SJCRH30 (cell line): ENCODE results near the gene THSD4. TPM values are rescaled to one million over a fixed set of nuclear protein-coding genes. Genes with fewer than 3 reads are reported as not detected.

Experiments used
- DNase-seq, 2 experiments: peaks; one replicate each; pipeline ENCODE4 v3.0.0-alpha.2; 2015 to 2020
- H3K27ac ChIP-seq: fragments of 250-450 bp; sonication (Bioruptor Pico); 2 replicates; pipeline ENCODE4 v1.5.1; 2020; ENCODE audit warnings: mild to moderate bottlenecking, moderate library complexity
- H3K27me3 ChIP-seq: fragments of 250-450 bp; sonication (Bioruptor Pico); 2 replicates; pipeline ENCODE4 v1.5.1; 2020; ENCODE audit warnings: mild to moderate bottlenecking, moderate library complexity
- H3K36me3 ChIP-seq: fragments of 250-450 bp; sonication (Bioruptor Pico); 2 replicates; pipeline ENCODE4 v1.5.1; 2020; ENCODE audit warnings: mild to moderate bottlenecking, moderate library complexity
- H3K4me1 ChIP-seq: fragments of 250-450 bp; sonication (Bioruptor Pico); 2 replicates; pipeline ENCODE4 v1.5.1; 2020; ENCODE audit warnings: mild to moderate bottlenecking, moderate library complexity
- H3K4me3 ChIP-seq: fragments of 250-450 bp; sonication (Bioruptor Pico); 2 replicates; pipeline ENCODE4 v1.5.1; 2020; ENCODE audit warnings: mild to moderate bottlenecking, moderate library complexity
- H3K9me3 ChIP-seq: fragments of 250-450 bp; sonication (Bioruptor Pico); replicated peaks from 2 replicates; pipeline ENCODE4 v1.5.1; 2020; ENCODE audit warnings: mild to moderate bottlenecking, moderate library complexity
- total RNA-seq: library from RNA; depleted of rRNA; stranded (reverse); fragments of >200 nt; shearing (Covaris generic); gene quantifications from 2 replicates; pipeline ENCODE4 v1.2.3, GENCODE V29; 2014

THSD4 gene
- total RNA-seq, 1 experiment from 2014 or later, result 20.7 TPM

DNA sequence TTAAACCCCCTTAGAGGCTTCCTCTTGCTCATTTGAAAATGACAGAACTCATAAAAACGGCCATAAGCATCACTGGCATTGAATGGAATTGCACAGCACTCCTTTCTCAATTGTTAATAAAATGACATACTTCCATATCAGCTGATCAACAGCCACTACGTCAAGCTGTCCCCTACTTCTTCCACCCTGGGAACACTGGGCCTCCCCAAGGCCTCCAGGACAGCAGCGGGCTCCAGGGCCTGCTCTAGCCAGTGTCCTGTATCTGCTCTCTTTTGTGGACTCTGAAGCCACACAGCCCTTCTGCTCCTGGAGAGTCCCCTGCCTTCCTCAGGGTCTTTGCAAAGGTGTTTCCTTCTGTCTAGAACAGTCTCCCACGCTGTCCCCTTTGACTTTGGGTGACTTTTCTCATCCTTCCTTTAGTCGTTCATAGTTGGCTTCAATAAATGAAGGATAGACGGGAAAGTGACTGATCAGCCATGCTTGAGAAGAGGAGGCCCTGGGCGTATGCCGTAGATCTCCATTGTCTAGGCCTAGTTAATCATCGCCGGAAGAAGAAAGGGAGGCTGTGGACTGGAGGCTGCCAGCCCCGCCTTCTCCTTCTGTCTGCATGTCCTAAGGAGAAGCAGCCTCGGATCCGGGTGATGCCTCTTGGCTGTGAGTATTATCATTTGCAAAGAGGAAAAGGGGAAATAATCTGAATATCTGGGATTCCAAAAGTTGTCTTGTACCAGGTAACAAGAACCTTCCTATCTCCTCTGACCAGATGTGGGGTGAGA lies 4.7 kb upstream of the THSD4 start:
- no peak for DNase-seq
- H3K36me3 ChIP-seq, result no peaks in the 10 kb centered on the region
- no peaks in the 10 kb centered on the region for H3K4me1 ChIP-seq
- no peak overlapping the region for H3K27ac ChIP-seq
- no peak overlapping the region for H3K4me3 ChIP-seq
- no peaks in the 10 kb centered on the region for H3K27me3 ChIP-seq
- no peaks in the 10 kb centered on the region for H3K9me3 ChIP-seq

DNA sequence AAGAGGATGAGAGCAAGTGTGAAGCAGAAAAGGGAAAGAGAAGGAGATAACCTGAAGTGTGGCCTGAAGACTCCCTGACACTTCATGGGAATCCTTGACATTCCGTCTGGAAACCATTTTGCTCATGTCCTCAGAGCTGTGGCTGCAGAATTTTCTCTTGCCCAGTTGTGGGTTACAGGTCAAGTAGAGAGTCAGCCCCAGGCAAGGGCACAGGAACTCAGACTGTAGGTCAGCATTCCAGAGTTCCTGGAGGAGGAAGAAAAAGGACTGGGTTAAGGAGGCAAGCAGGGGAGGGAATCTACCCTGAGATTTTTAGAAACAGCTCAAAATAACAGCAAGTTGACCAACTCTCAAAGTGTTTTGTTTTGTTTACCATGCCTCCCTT lies 4.1 kb upstream of the THSD4 start:
- Histone ChIP-seq H3K27ac (no peak overlapping the region), H3K27me3 (no peaks in the 10 kb centered on the region), H3K9me3 (no peaks in the 10 kb centered on the region), H3K4me1 (no peaks in the 10 kb centered on the region), H3K4me3 (no peak overlapping the region), H3K36me3 (no peaks in the 10 kb centered on the region)
- no peak for DNase-seq

- no peaks in the 10 kb centered on the region for H3K27me3 ChIP-seq
- no peaks in the 10 kb centered on the region for H3K4me1 ChIP-seq
- no peaks in the 10 kb centered on the region for H3K36me3 ChIP-seq
- H3K9me3 ChIP-seq, result no peaks in the 10 kb centered on the region
- no peak overlapping the region for H3K4me3 ChIP-seq
- H3K27ac ChIP-seq, result no peak overlapping the region
- no peak for DNase-seq
Measured at GRCh38 chr15:71111950-71112349, 3.3 kb upstream of the THSD4 start.

GRCh38 chr15:71112429-71112828 lies 2.8 kb upstream of the THSD4 start:
- Histone ChIP-seq H3K27me3 (no peaks in the 10 kb centered on the region), H3K4me3 (no peak overlapping the region), H3K27ac (no peak overlapping the region), H3K9me3 (no peaks in the 10 kb centered on the region), H3K36me3 (no peaks in the 10 kb centered on the region), H3K4me1 (no peaks in the 10 kb centered on the region)
- no peak for DNase-seq

GRCh38 chr15:71114066-71114680 lies 1.1 kb upstream of the THSD4 start:
- Histone ChIP-seq H3K36me3 (no peaks in the 10 kb centered on the region), H3K9me3 (no peaks in the 10 kb centered on the region), H3K27me3 (no peaks in the 10 kb centered on the region), H3K27ac (no peak overlapping the region), H3K4me3 (no peak overlapping the region), H3K4me1 (no peaks in the 10 kb centered on the region)
- DNase-seq, result no peak

- Histone ChIP-seq H3K27me3 (no peaks in the 10 kb centered on the region), H3K4me3 (peak overlapping the region; percentile 84), H3K36me3 (no peaks in the 10 kb centered on the region), H3K9me3 (no peaks in the 10 kb centered on the region), H3K4me1 (no peaks in the 10 kb centered on the region), H3K27ac (peak overlapping the region; percentile 54)
- peak; percentile 71 to 77 for DNase-seq
Measured at GRCh38 chr15:71115567-71116351, 488 bp downstream of the THSD4 start.

DNA sequence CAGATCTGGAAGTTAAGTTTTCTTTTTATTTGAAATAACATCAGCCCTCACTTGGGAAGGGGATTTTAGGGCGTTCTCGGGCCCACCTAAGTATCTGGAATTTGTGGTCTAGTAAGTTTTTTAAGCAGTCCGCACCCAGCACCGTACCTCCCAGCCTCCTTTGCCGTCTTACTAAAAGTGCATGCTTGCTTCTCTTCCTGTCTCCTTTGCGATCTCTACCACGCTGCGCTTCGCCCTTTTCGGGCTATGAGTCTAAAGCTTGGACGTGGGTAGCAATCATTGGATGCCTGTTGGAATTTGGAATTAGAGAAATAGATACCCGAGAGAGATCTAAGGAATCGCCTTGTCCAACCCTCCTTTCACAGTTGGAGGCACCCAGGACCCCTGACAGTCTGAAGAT lies 1.1 kb downstream of the THSD4 start:
- Histone ChIP-seq H3K36me3 (no peaks in the 10 kb centered on the region), H3K27ac (no peak overlapping the region; the same call in 1 of the 2 replicates), H3K4me3 (peak overlapping the region; percentile 84), H3K4me1 (no peaks in the 10 kb centered on the region), H3K9me3 (no peaks in the 10 kb centered on the region), H3K27me3 (no peaks in the 10 kb centered on the region)
- DNase-seq, result peak; percentile 26 to 52

- no peaks in the 10 kb centered on the region for H3K9me3 ChIP-seq
- H3K27ac ChIP-seq, result no peak overlapping the region
- no peaks in the 10 kb centered on the region for H3K27me3 ChIP-seq
- no peaks in the 10 kb centered on the region for H3K4me1 ChIP-seq
- peak overlapping the region; percentile 84; the same call in 1 of the 2 replicates for H3K4me3 ChIP-seq
- no peaks in the 10 kb centered on the region for H3K36me3 ChIP-seq
- DNase-seq, result no peak
Measured at GRCh38 chr15:71116942-71117341, 1.7 kb downstream of the THSD4 start.

GRCh38 chr15:71117714-71118305 lies 2.5 kb downstream of the THSD4 start:
- Histone ChIP-seq H3K4me1 (no peaks in the 10 kb centered on the region), H3K36me3 (no peaks in the 10 kb centered on the region), H3K27ac (no peak overlapping the region), H3K27me3 (no peaks in the 10 kb centered on the region), H3K4me3 (no peak overlapping the region), H3K9me3 (no peaks in the 10 kb centered on the region)
- no peak for DNase-seq

- DNase-seq, result no peak
- no peaks in the 10 kb centered on the region for H3K36me3 ChIP-seq
Measured at GRCh38 chr15:71118345-71118744, 3.1 kb downstream of the THSD4 start.

GRCh38 chr15:71118881-71119632 lies 3.8 kb downstream of the THSD4 start:
- Histone ChIP-seq H3K9me3 (no peaks in the 10 kb centered on the region), H3K4me3 (no peak overlapping the region), H3K27me3 (no peaks in the 10 kb centered on the region), H3K36me3 (no peaks in the 10 kb centered on the region), H3K4me1 (no peaks in the 10 kb centered on the region), H3K27ac (no peak overlapping the region)
- DNase-seq, result peak in 1 of 2 experiments; percentile 57

More at GRCh38 chr15:71118345-71118744, 3.1 kb downstream of the THSD4 start:
- no peaks in the 10 kb centered on the region for H3K9me3 ChIP-seq
- no peak overlapping the region for H3K27ac ChIP-seq
- H3K4me1 ChIP-seq, result no peaks in the 10 kb centered on the region
- no peak overlapping the region for H3K4me3 ChIP-seq
- H3K27me3 ChIP-seq, result no peaks in the 10 kb centered on the region

GRCh38 chr15:71120428-71120944 lies 5.2 kb downstream of the THSD4 start:
- Histone ChIP-seq H3K4me3 (no peak overlapping the region), H3K27ac (no peak overlapping the region), H3K27me3 (no peaks in the 10 kb centered on the region), H3K4me1 (no peaks in the 10 kb centered on the region), H3K36me3 (no peaks in the 10 kb centered on the region), H3K9me3 (no peaks in the 10 kb centered on the region)
- no peak for DNase-seq

GRCh38 chr15:71121442-71121841 lies 6.2 kb downstream of the THSD4 start:
- no peak overlapping the region for H3K4me3 ChIP-seq
- no peaks in the 10 kb centered on the region for H3K9me3 ChIP-seq
- H3K4me1 ChIP-seq, result no peaks in the 10 kb centered on the region
- no peaks in the 10 kb centered on the region for H3K27me3 ChIP-seq
- no peak for DNase-seq
- no peak overlapping the region for H3K27ac ChIP-seq
- no peaks in the 10 kb centered on the region for H3K36me3 ChIP-seq
